ENCODE results near the gene OR10V1.

DNA sequence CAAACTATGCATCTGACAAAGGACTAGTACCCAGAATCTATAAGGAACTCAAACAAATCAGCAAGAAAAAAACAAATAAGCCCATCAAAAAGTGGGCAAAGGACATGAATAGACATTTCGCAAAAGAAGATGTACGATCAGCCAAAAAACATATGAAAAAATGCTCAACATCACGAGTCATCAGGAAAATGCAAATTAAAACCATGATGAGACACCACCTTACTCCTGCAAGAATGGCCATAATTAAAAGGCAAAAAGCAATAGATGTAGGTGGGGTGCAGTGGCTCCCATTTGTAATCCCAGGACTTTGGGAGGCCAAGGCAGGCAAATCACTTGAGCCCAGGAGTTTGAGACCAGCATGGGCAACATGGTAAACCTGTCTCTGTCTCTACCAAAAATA is 10.4 kb upstream of the OR10V1 start:
- no peak for TF ChIP-seq POLR2AphosphoS5 (IDR thresholded peaks at IDR 0.05; ENCODE audit: low read depth, low read length)
- no peak for TF ChIP-seq TAF1 (IDR thresholded peaks at IDR 0.05; ENCODE audit: borderline replicate concordance, insufficient read depth, low read length)

Data from PFSK-1 (cell line).